Measurements from ENCODE around the gene SMG6.
"Not testable (repeated sequence)": the region's sequence is repeated elsewhere in the genome, so short reads cannot be mapped to it uniquely, and the experiment has no call there.

The SMG6 gene

GRCh38 chr17:2259769-2260536 lies 43.6 kb downstream of the SMG6 start:
- DNase-seq: no peak

DNA sequence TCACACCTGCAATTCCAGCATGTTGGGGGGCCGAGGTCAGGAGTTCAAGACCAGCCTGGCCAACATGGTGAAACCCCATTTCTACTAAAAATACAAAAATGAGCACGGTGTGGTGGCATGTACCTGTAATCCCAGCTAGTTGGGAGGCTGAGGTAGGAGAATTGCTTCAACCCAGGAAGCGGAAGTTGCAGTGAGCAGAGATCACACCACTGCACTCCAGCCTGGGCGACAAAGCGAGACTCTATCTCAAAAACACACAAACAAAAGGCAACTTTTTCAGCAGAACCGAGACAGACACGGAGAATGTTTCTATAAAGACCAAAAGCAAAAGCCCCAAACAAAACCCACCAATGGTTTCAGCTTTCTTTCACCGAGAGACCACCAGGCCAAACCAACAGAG lies 44.8 kb downstream of the SMG6 start:
- not testable (repeated sequence) for DNase-seq

DNA sequence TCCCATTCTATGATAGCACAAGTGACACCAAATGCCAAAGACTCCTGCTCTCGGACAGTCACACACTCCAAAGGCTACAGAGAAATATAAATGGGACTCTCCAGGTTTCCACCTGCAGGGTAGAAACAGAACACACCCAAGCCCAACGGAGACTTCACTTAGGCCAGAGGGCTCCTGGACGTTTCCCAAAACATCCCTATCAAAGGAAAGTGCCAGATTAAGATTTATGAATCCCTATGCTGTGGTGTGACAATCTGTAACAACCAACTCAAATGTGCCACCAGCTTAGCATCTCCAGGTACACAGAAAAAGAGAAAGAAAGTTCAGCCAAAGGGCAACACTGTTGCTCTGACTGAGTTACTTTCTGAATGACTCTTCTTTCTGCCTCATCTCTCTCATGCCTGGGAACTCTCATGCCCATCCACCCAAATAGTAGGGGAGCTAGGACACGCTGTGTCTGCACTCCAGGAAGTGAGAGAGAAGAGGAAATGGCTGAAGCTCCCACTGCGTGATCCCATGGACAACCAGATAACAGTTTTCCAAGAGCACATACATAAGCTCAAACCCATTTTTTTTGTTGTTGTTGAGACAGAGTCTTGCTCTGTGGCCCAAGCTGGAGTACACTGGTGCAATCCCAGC lies 49.7 kb downstream of the SMG6 start:
- DNase-seq: no peak

DNA sequence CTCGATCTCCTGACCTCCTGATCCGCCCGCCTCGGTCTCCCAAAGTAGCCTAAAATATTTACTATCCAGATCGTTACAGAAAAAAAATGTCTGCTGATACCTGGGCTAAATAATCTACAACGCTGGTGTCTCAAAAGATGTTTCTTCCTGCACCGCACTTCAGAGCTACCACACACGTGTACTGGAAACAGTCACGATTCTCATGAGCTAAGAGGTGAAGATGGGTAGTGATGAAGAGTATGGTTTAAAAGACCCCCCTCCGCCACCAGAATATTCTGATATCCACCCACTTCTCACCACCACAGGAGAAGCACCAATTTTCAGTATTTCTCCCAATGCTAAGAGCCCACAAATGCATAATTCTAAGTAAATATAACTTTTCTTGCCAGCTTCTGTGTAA lies 50.2 kb downstream of the SMG6 start:
- DNase-seq: no peak

DNA sequence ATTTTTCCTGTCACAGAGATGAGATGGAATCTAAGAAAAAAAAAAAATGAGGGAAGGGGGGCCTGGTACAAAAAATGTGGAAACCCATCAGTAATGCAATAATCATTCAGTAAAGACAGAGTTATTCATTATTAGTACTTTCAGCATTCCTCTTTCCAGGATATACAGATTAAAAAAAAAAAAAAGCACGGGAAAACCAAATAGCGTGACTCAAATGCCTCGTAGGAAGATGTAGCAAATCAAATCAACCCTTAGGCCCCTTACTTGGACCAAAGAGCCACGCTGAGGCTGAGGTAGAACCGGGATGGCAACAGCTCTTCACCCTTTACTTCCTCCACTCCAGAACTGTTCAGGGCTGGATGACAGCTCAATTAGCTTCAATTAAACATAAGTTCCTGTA lies 52.5 kb downstream of the SMG6 start:
- DNase-seq: no peak

GRCh38 chr17:2250140-2251095 lies 53.2 kb downstream of the SMG6 start:
- DNase-seq: no peak

DNA sequence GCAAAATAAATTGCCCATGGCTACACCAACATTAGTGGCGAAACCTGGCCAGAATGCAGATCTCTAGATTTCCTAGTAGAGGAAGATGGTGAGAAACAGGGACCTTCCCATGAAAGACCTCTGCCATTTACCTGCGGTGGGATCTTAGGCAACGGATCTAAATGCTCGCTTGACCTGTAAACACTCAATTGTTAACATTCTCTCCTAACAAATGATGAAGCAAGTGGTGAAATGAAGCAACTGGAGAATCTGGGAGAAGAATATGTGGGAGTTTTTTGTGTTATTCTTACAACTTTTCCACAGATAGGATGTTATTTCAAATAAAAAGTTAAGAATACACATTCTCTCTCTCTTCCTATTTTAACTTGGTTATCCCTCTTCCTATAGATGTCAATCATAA lies 56.6 kb downstream of the SMG6 start:
- DNase-seq: no peak

DNA sequence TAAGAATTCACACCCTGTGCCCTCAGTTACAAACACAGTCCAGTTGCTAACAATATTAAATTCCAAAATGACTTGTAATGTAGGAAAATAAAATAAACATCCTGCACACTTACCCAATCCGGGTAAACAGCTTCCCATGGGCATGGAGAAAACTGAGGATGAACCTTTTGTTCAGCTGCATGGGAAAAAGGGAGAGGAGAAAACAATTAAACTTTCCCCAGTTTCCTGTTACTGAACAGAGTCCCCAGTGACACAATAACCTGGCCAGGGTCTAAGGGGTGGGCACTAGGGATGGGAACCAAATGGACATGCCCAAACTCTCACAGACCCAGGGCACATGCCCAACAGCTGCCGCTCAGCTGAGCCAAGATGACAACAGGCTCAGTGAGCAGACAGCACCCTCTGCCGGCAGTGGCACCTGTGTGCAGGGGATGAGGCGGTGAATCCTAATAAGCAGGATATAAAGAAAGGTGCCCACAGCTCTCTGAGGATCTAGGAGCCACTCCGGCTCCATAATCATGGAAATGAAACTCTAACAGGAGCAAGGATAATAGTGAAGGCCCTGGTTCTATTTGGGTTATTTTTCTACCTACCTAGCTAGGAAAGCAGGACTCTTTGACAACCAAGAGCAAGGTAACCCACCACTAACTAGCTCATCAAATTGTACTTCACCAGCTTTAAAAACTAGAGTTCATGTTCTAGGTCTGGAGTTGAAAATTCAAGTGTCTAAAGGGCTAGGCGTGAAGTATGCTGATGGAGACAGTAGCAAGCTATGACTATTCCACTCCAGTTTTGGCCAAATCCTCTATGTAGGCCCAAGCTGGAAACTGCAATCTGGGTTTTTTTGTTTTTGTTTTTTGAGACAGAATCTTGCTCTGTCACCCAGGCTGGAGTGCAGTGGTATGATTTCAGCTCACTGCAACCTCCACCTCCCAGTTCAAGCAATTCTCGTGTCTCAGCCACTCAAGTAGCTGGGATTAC lies 58.8 kb downstream of the SMG6 start:
- peak; percentile 43 for DNase-seq

GRCh38 chr17:2243953-2244352 lies 59.6 kb downstream of the SMG6 start:
- no peak for DNase-seq

DNA sequence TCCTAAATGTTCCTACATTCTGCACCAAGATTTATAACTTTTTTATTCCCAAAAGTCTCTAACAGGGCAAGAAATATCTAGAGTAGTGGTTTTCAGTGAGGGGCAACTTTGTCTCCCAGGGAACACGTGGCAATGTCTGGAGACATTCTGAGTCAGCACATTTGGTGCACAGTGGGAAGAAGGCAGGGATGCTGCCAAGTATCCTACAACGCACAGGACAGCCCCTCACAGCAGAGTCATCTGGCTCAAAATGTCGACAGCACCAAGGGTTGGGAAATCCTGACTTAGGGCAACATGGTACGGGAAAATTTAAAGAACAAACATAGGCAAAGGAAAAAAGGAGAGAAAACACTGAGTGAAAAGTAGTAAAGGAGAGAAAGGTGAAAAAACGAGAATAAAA lies 61.8 kb downstream of the SMG6 start:
- DNase-seq: no peak

DNA sequence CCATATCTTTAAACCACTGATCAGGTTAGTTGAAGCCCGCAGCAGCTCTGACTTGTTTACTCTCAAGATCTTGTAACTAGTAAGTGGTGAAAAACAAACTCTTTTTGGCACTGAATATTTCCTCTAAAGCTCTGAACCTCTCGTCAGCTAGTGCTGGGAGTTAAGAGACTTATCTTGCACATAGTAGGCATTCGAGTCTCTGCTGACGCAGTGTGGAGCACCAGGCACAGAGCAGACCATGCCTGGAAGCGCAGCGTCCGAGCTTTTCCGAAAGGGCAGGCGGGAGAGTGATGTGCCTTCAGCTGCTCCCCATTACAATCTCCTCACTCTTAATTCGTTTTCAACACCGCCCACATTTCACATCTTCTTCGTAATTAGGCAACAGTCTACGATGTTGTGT lies 63.0 kb downstream of the SMG6 start:
- no peak for DNase-seq

GRCh38 chr17:2239882-2240430 lies 63.6 kb downstream of the SMG6 start:
- DNase-seq: no peak

DNA sequence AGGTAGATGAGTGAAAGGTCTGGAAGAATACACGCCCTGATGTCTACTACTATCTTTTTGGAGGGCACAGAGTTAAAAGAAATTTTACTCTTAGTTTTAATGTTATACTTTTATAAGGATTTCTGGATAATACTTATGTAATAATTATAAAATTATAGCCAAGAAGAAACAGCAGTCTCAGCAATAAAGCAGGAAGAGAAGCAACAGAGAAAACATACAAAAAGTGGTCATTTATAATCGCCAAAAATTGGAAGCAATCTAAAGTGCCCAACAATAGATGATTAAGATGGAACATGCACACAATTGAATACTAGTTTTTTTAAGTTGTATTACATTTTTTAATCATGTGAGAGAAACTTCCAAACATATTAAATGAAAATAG lies 64.4 kb downstream of the SMG6 start:
- no peak for DNase-seq

DNA sequence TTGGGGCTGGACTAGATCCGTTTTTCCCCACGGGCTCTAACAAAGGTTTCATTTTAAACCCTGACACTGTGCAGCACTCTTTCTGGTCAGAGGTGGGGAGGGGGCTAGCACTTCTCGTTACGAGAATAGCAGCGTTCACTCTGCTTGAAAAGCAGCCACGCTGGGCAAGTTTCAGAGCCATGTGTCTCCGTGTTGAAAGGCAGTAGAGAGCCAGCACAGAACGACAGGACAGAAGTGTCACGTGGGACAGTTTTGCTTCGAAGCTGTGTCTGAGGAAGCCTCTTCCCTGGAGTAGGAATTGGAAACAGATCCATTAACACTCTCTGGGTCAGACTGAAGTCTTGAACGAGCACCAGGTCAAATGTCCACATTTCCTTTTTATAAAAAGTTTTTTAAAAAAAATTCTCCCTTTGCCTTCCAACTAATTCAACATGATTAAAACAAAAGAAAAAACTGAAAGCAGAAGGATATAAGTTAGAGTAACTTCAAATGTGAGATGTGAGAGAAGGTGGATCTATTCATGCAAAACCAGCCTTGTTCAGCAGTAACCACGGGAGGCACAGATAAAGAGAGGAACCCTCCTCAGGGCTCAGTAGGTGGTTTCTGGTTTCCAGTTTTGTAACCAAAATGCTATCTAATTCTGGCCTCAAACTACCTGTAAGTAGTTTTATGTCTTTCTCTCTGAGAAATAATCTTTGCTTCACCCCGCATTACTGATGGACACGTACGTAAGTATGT lies 65.0 kb downstream of the SMG6 start:
- no peak for DNase-seq

GRCh38 chr17:2237950-2238349 lies 65.6 kb downstream of the SMG6 start:
- no peak for DNase-seq

DNA sequence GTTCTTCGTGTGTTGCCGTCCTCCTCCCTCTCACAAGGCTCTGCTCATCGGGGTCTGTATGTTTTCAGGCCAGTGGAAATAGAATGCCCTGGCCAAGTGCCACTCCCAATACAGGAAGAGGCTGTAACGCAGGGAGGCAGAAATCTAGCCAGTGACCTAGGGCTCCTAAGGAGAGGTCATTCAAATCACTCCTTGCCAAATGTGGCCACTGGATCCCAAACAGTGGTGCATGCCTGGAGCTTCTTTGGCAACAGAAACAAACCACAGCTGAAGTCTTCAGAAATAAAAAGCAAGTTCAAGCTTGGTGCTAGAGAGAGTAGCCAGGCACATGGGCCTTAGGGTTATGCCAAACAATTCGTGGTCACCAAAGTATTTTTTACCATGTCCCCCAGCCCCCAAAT lies 66.1 kb downstream of the SMG6 start:
- no peak for DNase-seq

GRCh38 chr17:2235792-2236366 lies 67.7 kb downstream of the SMG6 start:
- no peak for DNase-seq

- DNase-seq: no peak
Measured at GRCh38 chr17:2235265-2235664, 68.3 kb downstream of the SMG6 start.

GRCh38 chr17:2233441-2233947 lies 70.1 kb downstream of the SMG6 start:
- no peak for DNase-seq

DNA sequence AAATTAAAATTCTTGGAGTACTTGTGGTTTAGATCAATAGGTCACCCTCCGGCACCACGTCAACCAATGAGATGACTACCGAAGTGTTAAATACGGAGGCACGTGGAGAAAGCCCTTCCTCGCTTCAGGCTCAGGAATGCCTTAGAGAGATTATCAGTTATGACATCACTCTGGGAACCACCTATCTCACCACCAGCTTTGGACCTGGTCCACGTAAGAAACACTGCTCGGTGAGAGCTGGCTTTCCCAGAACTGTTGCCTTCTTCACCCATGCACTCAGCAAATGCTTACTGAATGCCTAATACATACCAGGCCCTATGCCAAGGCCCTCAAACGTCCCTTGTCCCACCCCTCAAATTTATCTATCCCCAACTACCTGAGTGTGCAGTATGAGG lies 71.3 kb downstream of the SMG6 start:
- DNase-seq: no peak

DNA sequence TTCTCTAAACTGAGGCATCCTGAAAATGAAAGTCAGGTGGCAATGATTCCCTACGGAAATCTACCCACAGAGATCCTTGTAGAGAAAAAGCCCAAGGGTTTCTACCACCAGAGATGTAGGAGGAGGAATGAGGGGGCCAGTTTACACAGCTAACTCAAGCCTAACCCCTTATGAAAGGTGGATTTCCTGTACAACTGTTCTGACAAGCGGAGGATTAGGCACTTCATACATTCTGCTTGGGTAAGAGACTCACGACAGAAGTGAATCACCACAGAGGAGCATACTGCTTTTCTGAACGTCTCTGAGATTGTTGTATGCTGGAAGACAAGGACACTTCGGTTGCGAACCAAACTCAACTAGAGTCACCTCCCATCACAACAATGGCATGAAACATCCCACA lies 72.7 kb downstream of the SMG6 start:
- DNase-seq: no peak
